Peyer's patch (tissue), 4 donors: ENCODE results near the gene DYNLL1. TPM values are rescaled to one million over a fixed set of nuclear protein-coding genes. Genes with fewer than 3 reads are reported as not detected.
"Not testable (repeated sequence)": the region's sequence is repeated elsewhere in the genome, so short reads cannot be mapped to it uniquely, and the experiment has no call there.

Source experiments
- DNase-seq, 3 donors: peaks; one replicate each; pipeline ENCODE4 v3.0.0-alpha.2; 2017 to 2019
- H3K27ac ChIP-seq, 4 donors: fragments of 200-600 bp; sonication (generic); one replicate each; pipeline ENCODE4 v1.5.1; 2016 to 2019
- H3K27me3 ChIP-seq, 2 donors: fragments of 200-600 bp; sonication (generic); one replicate each; pipeline ENCODE4 v1.5.1; 2019
- H3K36me3 ChIP-seq, 3 donors: fragments of 200-600 bp; sonication (generic); one replicate each; pipeline ENCODE4 v1.5.1; 2016 to 2019
- H3K4me1 ChIP-seq, 4 donors: fragments of 200-600 bp; sonication (generic); one replicate each; pipeline ENCODE4 v1.5.1; 2016 to 2019
- H3K4me3 ChIP-seq, 4 donors: fragments of 200-600 bp; sonication (generic); 1 replicate in 3 of 4; 2 replicates in 1 of 4; pipeline ENCODE4 v1.5.1; 2016 to 2019; ENCODE audit warnings: mild to moderate bottlenecking in 1 of 4
- H3K9me3 ChIP-seq, 4 donors: fragments of 200-600 bp; sonication (generic); one replicate each; pipeline ENCODE4 v1.5.1; 2016 to 2019; ENCODE audit warnings: mild to moderate bottlenecking in 1 of 4
- CTCF ChIP-seq, 6 experiments: fragments of 450-650 bp in 4 of 6; fragments of 200-600 bp in 2 of 6; sonication (generic) in 1 of 6; IDR thresholded peaks; one replicate each; pipeline ENCODE4 v1.5.1; 2017 to 2019; ENCODE audit warnings: antibody characterized with exemption in 6 of 6, mild to moderate bottlenecking in 3 of 6, moderate library complexity in 1 of 6
- POLR2A ChIP-seq, 2 donors: fragments of 450-650 bp; IDR thresholded peaks; one replicate each; pipeline ENCODE4 v1.5.1; 2017; ENCODE audit warnings: antibody characterized with exemption in 2 of 2, mild to moderate bottlenecking in 2 of 2, moderate library complexity in 2 of 2
- total RNA-seq, 4 donors: library from RNA; depleted of rRNA; stranded (reverse); fragments of >200 nt; gene quantifications; one replicate each; pipeline ENCODE4 v1.1.0, GENCODE V29; 2016

DYNLL1 gene
- total RNA-seq, 4 donors from 2014 or later = 128 to 212 (median 199) TPM

- H3K4me1 ChIP-seq = peaks cover 0 to 3% (median 0%) of the 10 kb centered on the region in 4 donors
- no peak for DNase-seq
- no peak overlapping the region for H3K4me3 ChIP-seq
- peaks cover 0 to 11% (median 0%) of the 10 kb centered on the region in 3 donors for H3K36me3 ChIP-seq
- H3K9me3 ChIP-seq = no peaks in the 10 kb centered on the region
- H3K27me3 ChIP-seq = no peaks in the 10 kb centered on the region
- H3K27ac ChIP-seq = no peak overlapping the region
- TF ChIP-seq CTCF (IDR thresholded peaks at IDR 0.05) = no peak
- TF ChIP-seq POLR2A (IDR thresholded peaks at IDR 0.05) = no peak
Measured at GRCh38 chr12:120522568-120522967, 26.7 kb downstream of the DYNLL1 start.

GRCh38 chr12:120528861-120529525 is 33.1 kb downstream of the DYNLL1 start, which contains the start of gene COQ5:
Gene COQ5, minus strand, starts transcription at chr12:120529158. Its CDS starts 17 bp downstream, at chr12:120529141.
- no peaks in the 10 kb centered on the region for H3K27me3 ChIP-seq
- DNase-seq = peak; percentile 91 to 96 (median 92)
- peak within 1 kb of the TSS; percentile 69 to 94 (median 88) for H3K4me3 ChIP-seq
- peak within 1 kb of the TSS; percentile 90 to 97 (median 92) for H3K27ac ChIP-seq
- H3K4me1 ChIP-seq = peaks cover 0 to 12% (median 2%) of the 10 kb centered on the region in 4 donors
- H3K36me3 ChIP-seq = peaks cover 0 to 4% (median 0%) of the 10 kb centered on the region in 3 donors
- no peaks in the 10 kb centered on the region for H3K9me3 ChIP-seq
- TF ChIP-seq POLR2A (IDR thresholded peaks at IDR 0.05) = peak; percentile 52 to 62
- no peak for TF ChIP-seq CTCF (IDR thresholded peaks at IDR 0.05)

GRCh38 chr12:120529641-120530417 is 33.9 kb downstream of the DYNLL1 start:
- H3K36me3 ChIP-seq = peaks cover 0 to 4% (median 0%) of the 10 kb centered on the region in 3 donors
- peak overlapping the region; percentile 69 to 94 (median 88) for H3K4me3 ChIP-seq
- peak overlapping the region; percentile 90 to 97 (median 92) for H3K27ac ChIP-seq
- TF ChIP-seq CTCF (IDR thresholded peaks at IDR 0.05) = peak in 2 of 6 experiments; percentile 18 to 21
- peak; percentile 11 to 34 for TF ChIP-seq POLR2A (IDR thresholded peaks at IDR 0.05)
- no peaks in the 10 kb centered on the region for H3K9me3 ChIP-seq
- H3K4me1 ChIP-seq = peaks cover 0 to 12% (median 2%) of the 10 kb centered on the region in 4 donors
- H3K27me3 ChIP-seq = no peaks in the 10 kb centered on the region
- DNase-seq = no peak

GRCh38 chr12:120530418-120530761 is 34.5 kb downstream of the DYNLL1 start:
- not testable (repeated sequence) for DNase-seq, H3K36me3 ChIP-seq, H3K27me3 ChIP-seq, H3K9me3 ChIP-seq
- H3K27ac ChIP-seq = peak overlapping the region in 3 of 4 donors; percentile 91 to 97 (median 93)
- peaks cover 0 to 12% (median 2%) of the 10 kb centered on the region in 4 donors for H3K4me1 ChIP-seq
- H3K4me3 ChIP-seq = peak overlapping the region in 3 of 4 donors; percentile 69 to 94 (median 89)

- no peak for DNase-seq
- TF ChIP-seq CTCF (IDR thresholded peaks at IDR 0.05) (no peak), POLR2A (IDR thresholded peaks at IDR 0.05) (no peak)
- no peaks in the 10 kb centered on the region for H3K36me3 ChIP-seq
- no peak overlapping the region for H3K4me3 ChIP-seq
- peaks cover 0 to 31% (median 11%) of the 10 kb centered on the region in 4 donors for H3K4me1 ChIP-seq
- no peak overlapping the region for H3K27ac ChIP-seq
- no peaks in the 10 kb centered on the region for H3K9me3 ChIP-seq
- H3K27me3 ChIP-seq = no peaks in the 10 kb centered on the region
Measured at GRCh38 chr12:120532701-120533238, 36.9 kb downstream of the DYNLL1 start.
